Measurements from ENCODE around the gene COMMD9. TPM values are rescaled to one million over a fixed set of nuclear protein-coding genes. Genes with fewer than 3 reads are reported as not detected.

Gene COMMD9
- total RNA-seq, 1 experiment from 2014 or later: 154 TPM

DNA sequence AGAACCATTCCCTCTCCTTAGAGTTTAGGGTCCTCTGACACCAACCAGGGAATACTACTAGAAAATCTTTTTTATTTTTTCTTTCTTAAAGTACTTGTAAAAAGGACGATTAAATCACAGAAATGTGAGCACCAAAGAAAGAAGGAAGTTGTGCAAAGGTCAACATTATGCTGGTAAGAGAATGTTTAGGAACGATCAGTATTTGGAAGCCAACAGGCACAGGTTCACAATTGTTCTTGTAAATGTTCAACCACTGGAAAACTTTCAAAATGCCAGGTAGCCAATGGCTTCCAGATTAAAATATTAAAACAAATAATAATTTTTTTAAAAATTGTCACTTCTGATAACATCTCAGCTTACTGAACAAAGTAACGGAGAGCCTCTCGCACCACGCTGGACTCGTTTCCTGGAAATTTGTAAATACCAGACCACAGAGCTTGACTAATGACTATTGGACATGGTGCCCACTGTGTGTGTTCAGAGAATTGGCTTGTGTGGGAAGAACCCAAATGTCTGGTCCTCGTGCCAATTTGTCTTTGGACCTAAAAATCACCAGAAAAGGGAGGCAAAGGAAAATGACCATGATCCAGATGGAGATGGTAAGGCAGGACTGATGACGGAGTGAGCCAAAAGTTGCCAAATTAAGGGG lies 20.8 kb downstream of the COMMD9 start:
- TF ChIP-seq CTCF (conservative IDR thresholded peaks at IDR 0.05; ENCODE audit: low read depth, low read length) (no peak), EZH2 (IDR thresholded peaks at IDR 0.05; ENCODE audit: borderline replicate concordance, low read depth, low read length, poor library complexity, severe bottlenecking) (no peak)
- no TSS peak for BruUV-seq (replicated peaks)
- CTCF ChIA-PET: interaction anchor here (0.5 to 3.4 kb wide), 5 partner anchors 10 to 446 kb away, joined by 4 to 49 read pairs (median 14); no protein-coding TSS in a partner anchor

DNA sequence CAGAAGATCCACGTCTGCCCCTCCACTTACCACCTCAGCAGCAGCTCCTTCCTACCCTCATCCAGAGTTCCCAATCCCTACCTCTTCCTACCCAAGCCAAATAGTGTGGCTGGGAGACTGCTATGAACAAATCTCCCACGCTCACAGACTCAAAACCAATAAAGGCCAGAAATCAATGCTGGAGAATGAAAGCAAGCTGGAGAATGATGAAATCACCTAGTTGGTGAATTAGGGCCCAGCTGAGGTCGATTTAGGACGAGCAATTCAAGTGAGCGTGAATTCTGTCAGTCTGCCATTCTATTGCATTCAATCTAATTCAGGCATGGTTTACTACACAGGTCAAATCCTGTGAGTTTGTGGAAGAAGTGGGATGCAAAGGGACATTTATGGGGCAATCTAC lies 22.5 kb downstream of the COMMD9 start:
- ChIA-PET POLR2A (ENCODE audit: low non-redundant PET) (no interaction called here), CTCF (interaction anchor here (1.0 to 3.4 kb wide), 10 partner anchors 9 to 778 kb away, joined by 3 to 49 read pairs (median 4); no protein-coding TSS in a partner anchor)
- no peak overlapping the region for H3K4me3 ChIP-seq (ENCODE audit: low read depth, low read length, poor library complexity, severe bottlenecking)
- no peak for TF ChIP-seq CTCF (conservative IDR thresholded peaks at IDR 0.05; ENCODE audit: low read depth, low read length)
- no peak for TF ChIP-seq EZH2 (IDR thresholded peaks at IDR 0.05; ENCODE audit: borderline replicate concordance, low read depth, low read length, poor library complexity, severe bottlenecking)
- H3K4me1 ChIP-seq (ENCODE audit: insufficient read depth, low read length, poor library complexity, severe bottlenecking): no peaks in the 10 kb centered on the region
- DNase-seq (ENCODE audit: low spot score): no peak
- H3K27ac ChIP-seq (ENCODE audit: low read depth, low read length, poor library complexity, severe bottlenecking): no peak overlapping the region
- no TSS peak for BruUV-seq (replicated peaks)
- no peaks in the 10 kb centered on the region for H3K27me3 ChIP-seq (replicated peaks; ENCODE audit: insufficient read depth, low read depth, low read length, poor library complexity)
- no peaks in the 10 kb centered on the region for H3K36me3 ChIP-seq (ENCODE audit: insufficient read depth, low read length, poor library complexity, severe bottlenecking)
- intact Hi-C loops (cut with micrococcal nuclease; ENCODE audit: unreplicated experiment): loop anchor here (2.0 to 10.0 kb wide), 4 partner anchors 650 to 1682 kb away; no protein-coding TSS in a partner anchor
- no peaks in the 10 kb centered on the region for H3K9me3 ChIP-seq (ENCODE audit: low read depth, low read length, poor library complexity, severe bottlenecking)

More for the DNA sequence above, 20.8 kb downstream of the COMMD9 start:
- Histone ChIP-seq H3K36me3 (ENCODE audit: insufficient read depth, low read length, poor library complexity, severe bottlenecking) (no peaks in the 10 kb centered on the region), H3K4me1 (ENCODE audit: insufficient read depth, low read length, poor library complexity, severe bottlenecking) (no peaks in the 10 kb centered on the region), H3K4me3 (ENCODE audit: low read depth, low read length, poor library complexity, severe bottlenecking) (no peak overlapping the region), H3K27ac (ENCODE audit: low read depth, low read length, poor library complexity, severe bottlenecking) (no peak overlapping the region), H3K27me3 (replicated peaks; ENCODE audit: insufficient read depth, low read depth, low read length, poor library complexity) (no peaks in the 10 kb centered on the region), H3K9me3 (ENCODE audit: low read depth, low read length, poor library complexity, severe bottlenecking) (no peaks in the 10 kb centered on the region)
- POLR2A ChIA-PET (ENCODE audit: low non-redundant PET): no interaction called here
- intact Hi-C loops (cut with micrococcal nuclease; ENCODE audit: unreplicated experiment): loop anchor here (10.0 kb wide), 2 partner anchors 1344 to 1684 kb away; no protein-coding TSS in a partner anchor
- no peak for DNase-seq (ENCODE audit: low spot score)

GRCh38 chr11:36265793-36266628 lies 23.2 kb downstream of the COMMD9 start:
- Histone ChIP-seq H3K27me3 (replicated peaks; ENCODE audit: insufficient read depth, low read depth, low read length, poor library complexity) (peaks cover 2% of the 10 kb centered on the region), H3K4me3 (ENCODE audit: low read depth, low read length, poor library complexity, severe bottlenecking) (no peak overlapping the region), H3K4me1 (ENCODE audit: insufficient read depth, low read length, poor library complexity, severe bottlenecking) (no peaks in the 10 kb centered on the region), H3K9me3 (ENCODE audit: low read depth, low read length, poor library complexity, severe bottlenecking) (no peaks in the 10 kb centered on the region), H3K27ac (ENCODE audit: low read depth, low read length, poor library complexity, severe bottlenecking) (no peak overlapping the region), H3K36me3 (ENCODE audit: insufficient read depth, low read length, poor library complexity, severe bottlenecking) (no peaks in the 10 kb centered on the region)
- ChIA-PET CTCF (interaction anchor here (0.6 to 3.4 kb wide), 17 partner anchors 8 to 851 kb away, joined by 3 to 49 read pairs (median 3); no protein-coding TSS in a partner anchor), POLR2A (ENCODE audit: low non-redundant PET) (no interaction called here)
- peak; percentile 87 for DNase-seq (ENCODE audit: low spot score)
- intact Hi-C loops (cut with micrococcal nuclease; ENCODE audit: unreplicated experiment): loop anchor here (2.0 to 10.0 kb wide), 4 partner anchors 649 to 1681 kb away; no protein-coding TSS in a partner anchor
- TF ChIP-seq EZH2 (IDR thresholded peaks at IDR 0.05; ENCODE audit: borderline replicate concordance, low read depth, low read length, poor library complexity, severe bottlenecking): no peak
- peak; percentile 100 for TF ChIP-seq CTCF (conservative IDR thresholded peaks at IDR 0.05; ENCODE audit: low read depth, low read length)
- no TSS peak for BruUV-seq (replicated peaks)

All from A673 (cell line).